Left forelimb (tissue), 1 donor: Measurements from ENCODE around the gene RAVER1.

Source experiments
- DNase-seq: peaks from one replicate; pipeline ENCODE4 v3.0.0-alpha.2; 2018; ENCODE audit warnings: low spot score

Gene RAVER1

GRCh38 chr19:10318807-10319682 is 14.3 kb downstream of the RAVER1 start:
- no peak for DNase-seq

GRCh38 chr19:10317857-10318462 is 15.4 kb downstream of the RAVER1 start:
- DNase-seq = no peak

GRCh38 chr19:10317045-10317856 is 16.1 kb downstream of the RAVER1 start:
- DNase-seq = no peak

GRCh38 chr19:10316229-10317044 is 16.9 kb downstream of the RAVER1 start:
- no peak for DNase-seq

- DNase-seq = peak; percentile 91
Observed at GRCh38 chr19:10315335-10316214, 17.8 kb downstream of the RAVER1 start, which contains the start of gene FDX2. FDX2 (minus strand) TSS chr19:10316015; CDS start chr19:10315996, 19 bp downstream.

GRCh38 chr19:10309423-10309822 is 23.9 kb downstream of the RAVER1 start, which contains the start of gene ZGLP1:
ZGLP1 (minus strand) TSS chr19:10309815.
- no peak for DNase-seq

- DNase-seq = no peak
Observed at GRCh38 chr19:10306327-10306726, 27.0 kb downstream of the RAVER1 start.

- DNase-seq = no peak
Observed at GRCh38 chr19:10305139-10305806, 28.1 kb downstream of the RAVER1 start.

GRCh38 chr19:10299545-10300458 is 33.5 kb downstream of the RAVER1 start:
- DNase-seq = no peak

GRCh38 chr19:10295847-10296591 is 37.3 kb downstream of the RAVER1 start:
- DNase-seq = no peak

GRCh38 chr19:10295305-10295846 is 38.0 kb downstream of the RAVER1 start:
- DNase-seq = no peak

GRCh38 chr19:10294368-10294697 is 39.0 kb downstream of the RAVER1 start:
- peak; percentile 63 for DNase-seq

GRCh38 chr19:10293637-10294367 is 39.5 kb downstream of the RAVER1 start:
- no peak for DNase-seq

- peak; percentile 62 for DNase-seq
Observed at GRCh38 chr19:10292789-10293636, 40.3 kb downstream of the RAVER1 start.

- DNase-seq = peak; percentile 73
Observed at GRCh38 chr19:10292206-10292788, 41.0 kb downstream of the RAVER1 start.
